ENCODE results near the gene RABGGTA. TPM values are rescaled to one million over a fixed set of nuclear protein-coding genes. Genes with fewer than 3 reads are reported as not detected.

Gene RABGGTA
- total and polyA plus RNA-seq, 10 of the 15 experiments (the other 5 are each of a cell fraction or from before 2014, with no cell fraction given) = 19.1 to 75.6 (median 46.9) TPM

GRCh38 chr14:24299255-24300191, 28.1 kb upstream of the RABGGTA start, which contains the start of the genes DHRS1 and NOP9 (continued):
- TF ChIP-seq POU2F2 (IDR thresholded peaks at IDR 0.05; ENCODE audit: borderline replicate concordance, low read depth, low read length) (peak; percentile 50; the same call in 2 of the 3 replicates), CREM (IDR thresholded peaks at IDR 0.05; ENCODE audit: low read depth) (peak; percentile 100), EGR1 (IDR thresholded peaks at IDR 0.05; ENCODE audit: borderline replicate concordance in 1 of 2, low read depth in 2 of 2, low read length in 2 of 2) (0 out of 3 replicates have a peak, but pooled peaks of 1 of the 2 experiments have one; percentile 11), SRF (IDR thresholded peaks at IDR 0.05; ENCODE audit: low read depth in 2 of 2, low read length in 2 of 2) (peak; percentile 25 to 90; a peak in 3 of 4 replicates), SP1 (IDR thresholded peaks at IDR 0.05; ENCODE audit: low read depth, low read length) (peak; percentile 88), NKRF (conservative IDR thresholded peaks at IDR 0.05) (peak; percentile 89), ZNF24 (IDR thresholded peaks at IDR 0.05) (no peak), ATF3 (IDR thresholded peaks at IDR 0.05; ENCODE audit: borderline replicate concordance, extremely low read depth, low read depth, low read length) (peak; percentile 93), CTCF (IDR thresholded peaks at IDR 0.05 in 2 of 3, conservative IDR thresholded peaks at IDR 0.05 in 1 of 3; ENCODE audit: control insufficient read depth in 2 of 3, extremely low read depth in 1 of 3, insufficient read depth in 1 of 3, low read depth in 3 of 3, low read length in 3 of 3) (no peak), NR2C1 (IDR thresholded peaks at IDR 0.05) (peak; percentile 23; the same call in 1 of the 2 replicates), USF1 (IDR thresholded peaks at IDR 0.05; ENCODE audit: borderline replicate concordance, extremely low read length, insufficient read depth, low read depth, low read length) (no peak), CUX1 (IDR thresholded peaks at IDR 0.05; ENCODE audit: insufficient replicate concordance, low read depth, low read length) (no peak), DPF2 (IDR thresholded peaks at IDR 0.05) (no peak; the same call in 1 of the 2 replicates), FOS (IDR thresholded peaks at IDR 0.05; ENCODE audit: borderline replicate concordance, extremely low read depth, insufficient read length) (no peak), ZBED1 (IDR thresholded peaks at IDR 0.05; ENCODE audit: borderline replicate concordance) (no peak), CREB1 (IDR thresholded peaks at IDR 0.05; ENCODE audit: low read depth) (peak; percentile 100), MYC (IDR thresholded peaks at IDR 0.05; ENCODE audit: insufficient read depth, insufficient read length, insufficient replicate concordance, low read length, severe bottlenecking) (peak; percentile 32)

Measured in GM12878 (cell line).